ENCODE results near the gene MACROD2. TPM values are rescaled to one million over a fixed set of nuclear protein-coding genes. Genes with fewer than 3 reads are reported as not detected.

Gene MACROD2
- polyA plus RNA-seq, 4 donors, result 1.00 to 4.8 (median 1.4) TPM

GRCh38 chr20:15251171-15251570 lies 1255.9 kb downstream of the MACROD2 start:
- H3K27me3 ChIP-seq (ENCODE audit: control insufficient read depth in 3 of 3, insufficient read depth in 3 of 3, low read length in 3 of 3), result no peaks in the 10 kb centered on the region
- 18 to 31% (median 25%) methylated on average over 2 of the region's 2 CpGs for WGBS, 3 donors
- H3K4me3 ChIP-seq (ENCODE audit: low read depth in 1 of 3, low read length in 3 of 3), result no peak overlapping the region
- H3K9me3 ChIP-seq (ENCODE audit: control insufficient read depth in 2 of 2, insufficient read depth in 1 of 2, low read depth in 1 of 2, low read length in 1 of 2), result no peaks in the 10 kb centered on the region
- FAIRE-seq, result no peak
- no peaks in the 10 kb centered on the region for H3K36me3 ChIP-seq (ENCODE audit: control insufficient read depth in 3 of 3, insufficient read depth in 2 of 3, low read depth in 1 of 3, low read length in 3 of 3)
- H3K4me1 ChIP-seq (ENCODE audit: control insufficient read depth in 3 of 3, insufficient read depth in 2 of 3, low read depth in 1 of 3, low read length in 2 of 3), result no peaks in the 10 kb centered on the region
- no peak overlapping the region for H3K27ac ChIP-seq (ENCODE audit: low read depth in 1 of 3, low read length in 2 of 3)
- no peak for DNase-seq

- Histone ChIP-seq H3K4me1 (ENCODE audit: control insufficient read depth in 3 of 3, insufficient read depth in 2 of 3, low read depth in 1 of 3, low read length in 2 of 3) (no peaks in the 10 kb centered on the region), H3K36me3 (ENCODE audit: control insufficient read depth in 3 of 3, insufficient read depth in 2 of 3, low read depth in 1 of 3, low read length in 3 of 3) (no peaks in the 10 kb centered on the region), H3K9me3 (ENCODE audit: control insufficient read depth in 2 of 2, insufficient read depth in 1 of 2, low read depth in 1 of 2, low read length in 1 of 2) (no peaks in the 10 kb centered on the region), H3K27ac (ENCODE audit: low read depth in 1 of 3, low read length in 2 of 3) (no peak overlapping the region), H3K27me3 (ENCODE audit: control insufficient read depth in 3 of 3, insufficient read depth in 3 of 3, low read length in 3 of 3) (no peaks in the 10 kb centered on the region), H3K4me3 (ENCODE audit: low read depth in 1 of 3, low read length in 3 of 3) (no peak overlapping the region)
- FAIRE-seq, result no peak
- DNase-seq, result no peak
- WGBS, 3 donors, result 85 to 95% (median 89%) methylated on average over 2 of the region's 2 CpGs
Observed at GRCh38 chr20:15252304-15252703, 1257.0 kb downstream of the MACROD2 start.

- no peak for DNase-seq
Observed at GRCh38 chr20:15253431-15253830, 1258.1 kb downstream of the MACROD2 start.

GRCh38 chr20:15256676-15257568 lies 1261.6 kb downstream of the MACROD2 start:
- 60 to 65% (median 63%) methylated on average over 6 of the region's 6 CpGs for WGBS, 3 donors
- no peaks in the 10 kb centered on the region for H3K36me3 ChIP-seq (ENCODE audit: control insufficient read depth in 3 of 3, insufficient read depth in 2 of 3, low read depth in 1 of 3, low read length in 3 of 3)
- H3K27me3 ChIP-seq (ENCODE audit: control insufficient read depth in 3 of 3, insufficient read depth in 3 of 3, low read length in 3 of 3), result no peaks in the 10 kb centered on the region
- no peak overlapping the region for H3K27ac ChIP-seq (ENCODE audit: low read depth in 1 of 3, low read length in 2 of 3)
- no peaks in the 10 kb centered on the region for H3K4me1 ChIP-seq (ENCODE audit: control insufficient read depth in 3 of 3, insufficient read depth in 2 of 3, low read depth in 1 of 3, low read length in 2 of 3)
- no peak overlapping the region for H3K4me3 ChIP-seq (ENCODE audit: low read depth in 1 of 3, low read length in 3 of 3)
- FAIRE-seq (no peak), DNase-seq (no peak)
- H3K9me3 ChIP-seq (ENCODE audit: control insufficient read depth in 2 of 2, insufficient read depth in 1 of 2, low read depth in 1 of 2, low read length in 1 of 2), result no peaks in the 10 kb centered on the region

More at GRCh38 chr20:15253431-15253830, 1258.1 kb downstream of the MACROD2 start:
- WGBS, 3 donors, result 92 to 93% (median 93%) methylated on average over 5 of the region's 5 CpGs
- Histone ChIP-seq H3K27me3 (ENCODE audit: control insufficient read depth in 3 of 3, insufficient read depth in 3 of 3, low read length in 3 of 3) (no peaks in the 10 kb centered on the region), H3K4me3 (ENCODE audit: low read depth in 1 of 3, low read length in 3 of 3) (no peak overlapping the region), H3K27ac (ENCODE audit: low read depth in 1 of 3, low read length in 2 of 3) (no peak overlapping the region), H3K36me3 (ENCODE audit: control insufficient read depth in 3 of 3, insufficient read depth in 2 of 3, low read depth in 1 of 3, low read length in 3 of 3) (no peaks in the 10 kb centered on the region), H3K4me1 (ENCODE audit: control insufficient read depth in 3 of 3, insufficient read depth in 2 of 3, low read depth in 1 of 3, low read length in 2 of 3) (no peaks in the 10 kb centered on the region), H3K9me3 (ENCODE audit: control insufficient read depth in 2 of 2, insufficient read depth in 1 of 2, low read depth in 1 of 2, low read length in 1 of 2) (no peaks in the 10 kb centered on the region)
- FAIRE-seq, result no peak

- FAIRE-seq, result no peak
- H3K27me3 ChIP-seq (ENCODE audit: control insufficient read depth in 3 of 3, insufficient read depth in 3 of 3, low read length in 3 of 3), result no peaks in the 10 kb centered on the region
- no peaks in the 10 kb centered on the region for H3K36me3 ChIP-seq (ENCODE audit: control insufficient read depth in 3 of 3, insufficient read depth in 2 of 3, low read depth in 1 of 3, low read length in 3 of 3)
- no peaks in the 10 kb centered on the region for H3K4me1 ChIP-seq (ENCODE audit: control insufficient read depth in 3 of 3, insufficient read depth in 2 of 3, low read depth in 1 of 3, low read length in 2 of 3)
- DNase-seq, result no peak
- no peak overlapping the region for H3K27ac ChIP-seq (ENCODE audit: low read depth in 1 of 3, low read length in 2 of 3)
- 67 to 85% (median 82%) methylated on average over 1 of the region's 1 CpG for WGBS, 3 donors
- no peaks in the 10 kb centered on the region for H3K9me3 ChIP-seq (ENCODE audit: control insufficient read depth in 2 of 2, insufficient read depth in 1 of 2, low read depth in 1 of 2, low read length in 1 of 2)
- no peak overlapping the region for H3K4me3 ChIP-seq (ENCODE audit: low read depth in 1 of 3, low read length in 3 of 3)
Observed at GRCh38 chr20:15257569-15257870, 1262.2 kb downstream of the MACROD2 start.

GRCh38 chr20:15265581-15266309 lies 1270.4 kb downstream of the MACROD2 start:
- H3K27me3 ChIP-seq (ENCODE audit: control insufficient read depth in 3 of 3, insufficient read depth in 3 of 3, low read length in 3 of 3), result no peaks in the 10 kb centered on the region
- WGBS, 3 donors, result 37 to 54% (median 38%) methylated on average over 1 of the region's 1 CpG
- no peak overlapping the region for H3K4me3 ChIP-seq (ENCODE audit: low read depth in 1 of 3, low read length in 3 of 3)
- no peaks in the 10 kb centered on the region for H3K4me1 ChIP-seq (ENCODE audit: control insufficient read depth in 3 of 3, insufficient read depth in 2 of 3, low read depth in 1 of 3, low read length in 2 of 3)
- H3K36me3 ChIP-seq (ENCODE audit: control insufficient read depth in 3 of 3, insufficient read depth in 2 of 3, low read depth in 1 of 3, low read length in 3 of 3), result no peaks in the 10 kb centered on the region
- H3K27ac ChIP-seq (ENCODE audit: low read depth in 1 of 3, low read length in 2 of 3), result no peak overlapping the region
- H3K9me3 ChIP-seq (ENCODE audit: control insufficient read depth in 2 of 2, insufficient read depth in 1 of 2, low read depth in 1 of 2, low read length in 1 of 2), result no peaks in the 10 kb centered on the region
- peak in 1 of 2 donors; percentile 66 for DNase-seq
- no peak for FAIRE-seq

- WGBS, 3 donors, result 19 to 56% (median 37%) methylated on average over 1 of the region's 1 CpG
- no peak for FAIRE-seq
- H3K27me3 ChIP-seq (ENCODE audit: control insufficient read depth in 3 of 3, insufficient read depth in 3 of 3, low read length in 3 of 3), result no peaks in the 10 kb centered on the region
Observed at GRCh38 chr20:15267935-15268334, 1272.6 kb downstream of the MACROD2 start.

GRCh38 chr20:15278041-15278440 lies 1282.7 kb downstream of the MACROD2 start:
- FAIRE-seq (no peak), DNase-seq (no peak)
- peaks cover 0 to 8% of the 10 kb centered on the region in 2 donors for H3K9me3 ChIP-seq (ENCODE audit: control insufficient read depth in 2 of 2, insufficient read depth in 1 of 2, low read depth in 1 of 2, low read length in 1 of 2)
- no peak overlapping the region for H3K4me3 ChIP-seq (ENCODE audit: low read depth in 1 of 3, low read length in 3 of 3)
- no peak overlapping the region for H3K27ac ChIP-seq (ENCODE audit: low read depth in 1 of 3, low read length in 2 of 3)
- no peaks in the 10 kb centered on the region for H3K27me3 ChIP-seq (ENCODE audit: control insufficient read depth in 3 of 3, insufficient read depth in 3 of 3, low read length in 3 of 3)
- no peaks in the 10 kb centered on the region for H3K36me3 ChIP-seq (ENCODE audit: control insufficient read depth in 3 of 3, insufficient read depth in 2 of 3, low read depth in 1 of 3, low read length in 3 of 3)
- H3K4me1 ChIP-seq (ENCODE audit: control insufficient read depth in 3 of 3, insufficient read depth in 2 of 3, low read depth in 1 of 3, low read length in 2 of 3), result no peaks in the 10 kb centered on the region

More at GRCh38 chr20:15267935-15268334, 1272.6 kb downstream of the MACROD2 start:
- H3K4me3 ChIP-seq (ENCODE audit: low read depth in 1 of 3, low read length in 3 of 3), result no peak overlapping the region
- H3K36me3 ChIP-seq (ENCODE audit: control insufficient read depth in 3 of 3, insufficient read depth in 2 of 3, low read depth in 1 of 3, low read length in 3 of 3), result no peaks in the 10 kb centered on the region
- H3K4me1 ChIP-seq (ENCODE audit: control insufficient read depth in 3 of 3, insufficient read depth in 2 of 3, low read depth in 1 of 3, low read length in 2 of 3), result no peaks in the 10 kb centered on the region
- DNase-seq, result no peak
- no peak overlapping the region for H3K27ac ChIP-seq (ENCODE audit: low read depth in 1 of 3, low read length in 2 of 3)
- H3K9me3 ChIP-seq (ENCODE audit: control insufficient read depth in 2 of 2, insufficient read depth in 1 of 2, low read depth in 1 of 2, low read length in 1 of 2), result peaks cover 0 to 3% of the 10 kb centered on the region in 2 donors
